ENCODE results near the gene ERCC1.

Gene ERCC1

DNA sequence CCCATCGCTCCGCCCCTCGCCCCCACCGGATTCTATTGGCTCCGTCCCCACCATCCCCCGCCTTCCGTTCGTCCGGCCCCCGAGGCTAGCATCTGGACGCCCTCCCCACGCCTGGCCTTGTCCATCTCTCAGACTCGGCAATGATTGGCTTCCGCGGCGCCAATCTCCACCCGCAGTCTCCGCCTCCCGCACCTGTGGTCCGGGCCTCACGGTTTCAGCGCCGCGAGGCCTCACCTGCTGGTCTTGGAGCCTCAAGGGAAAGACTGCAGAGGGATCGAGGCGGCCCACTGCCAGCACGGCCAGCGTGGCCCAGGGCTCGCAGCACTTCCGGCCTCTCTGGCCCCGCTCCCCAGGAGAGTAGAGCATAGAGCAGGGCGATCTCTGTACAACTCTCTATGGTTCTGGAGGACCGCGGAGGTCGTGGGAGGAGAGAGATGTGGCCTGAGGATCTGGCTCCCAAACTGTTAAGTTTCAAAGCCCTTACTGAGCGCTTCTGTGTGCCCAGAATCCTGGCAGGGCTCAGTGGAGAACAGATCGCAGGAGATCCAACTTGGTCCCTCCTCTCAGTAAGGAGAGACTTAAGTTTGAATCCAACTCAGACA lies at the start of gene ERCC1:
TSS of gene ERCC1 (minus strand) at position 329 of the 602 bp plus-strand sequence. CDS start 543 bp downstream, outside the sequence.
- peak; percentile 54 for DNase-seq

DNA sequence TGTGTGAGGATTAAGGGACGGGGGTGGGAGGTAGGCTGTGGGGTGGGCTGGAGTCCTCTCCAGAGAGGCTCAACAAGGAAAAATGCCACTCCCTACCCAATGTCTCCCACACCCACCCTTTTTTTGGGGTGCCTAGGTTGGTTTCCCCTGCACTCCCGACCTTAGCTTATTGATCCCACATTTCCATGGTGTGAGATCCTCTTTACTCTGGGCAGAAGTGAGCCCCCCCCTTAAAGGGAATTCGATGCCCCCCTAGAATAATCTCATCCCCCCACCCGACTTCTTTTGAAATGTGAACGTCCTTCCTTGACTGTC lies 49.6 kb upstream of the ERCC1 start:
- no peak for DNase-seq

DNA sequence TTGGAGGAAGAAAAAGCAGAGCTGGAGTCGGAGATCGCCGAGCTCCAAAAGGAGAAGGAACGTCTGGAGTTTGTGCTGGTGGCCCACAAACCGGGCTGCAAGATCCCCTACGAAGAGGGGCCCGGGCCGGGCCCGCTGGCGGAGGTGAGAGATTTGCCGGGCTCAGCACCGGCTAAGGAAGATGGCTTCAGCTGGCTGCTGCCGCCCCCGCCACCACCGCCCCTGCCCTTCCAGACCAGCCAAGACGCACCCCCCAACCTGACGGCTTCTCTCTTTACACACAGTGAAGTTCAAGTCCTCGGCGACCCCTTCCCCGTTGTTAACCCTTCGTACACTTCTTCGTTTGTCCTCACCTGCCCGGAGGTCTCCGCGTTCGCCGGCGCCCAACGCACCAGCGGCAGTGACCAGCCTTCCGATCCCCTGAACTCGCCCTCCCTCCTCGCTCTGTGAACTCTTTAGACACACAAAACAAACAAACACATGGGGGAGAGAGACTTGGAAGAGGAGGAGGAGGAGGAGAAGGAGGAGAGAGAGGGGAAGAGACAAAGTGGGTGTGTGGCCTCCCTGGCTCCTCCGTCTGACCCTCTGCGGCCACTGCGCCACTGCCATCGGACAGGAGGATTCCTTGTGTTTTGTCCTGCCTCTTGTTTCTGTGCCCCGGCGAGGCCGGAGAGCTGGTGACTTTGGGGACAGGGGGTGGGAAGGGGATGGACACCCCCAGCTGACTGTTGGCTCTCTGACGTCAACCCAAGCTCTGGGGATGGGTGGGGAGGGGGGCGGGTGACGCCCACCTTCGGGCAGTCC lies 49.0 kb upstream of the ERCC1 start:
- DNase-seq: no peak

DNA sequence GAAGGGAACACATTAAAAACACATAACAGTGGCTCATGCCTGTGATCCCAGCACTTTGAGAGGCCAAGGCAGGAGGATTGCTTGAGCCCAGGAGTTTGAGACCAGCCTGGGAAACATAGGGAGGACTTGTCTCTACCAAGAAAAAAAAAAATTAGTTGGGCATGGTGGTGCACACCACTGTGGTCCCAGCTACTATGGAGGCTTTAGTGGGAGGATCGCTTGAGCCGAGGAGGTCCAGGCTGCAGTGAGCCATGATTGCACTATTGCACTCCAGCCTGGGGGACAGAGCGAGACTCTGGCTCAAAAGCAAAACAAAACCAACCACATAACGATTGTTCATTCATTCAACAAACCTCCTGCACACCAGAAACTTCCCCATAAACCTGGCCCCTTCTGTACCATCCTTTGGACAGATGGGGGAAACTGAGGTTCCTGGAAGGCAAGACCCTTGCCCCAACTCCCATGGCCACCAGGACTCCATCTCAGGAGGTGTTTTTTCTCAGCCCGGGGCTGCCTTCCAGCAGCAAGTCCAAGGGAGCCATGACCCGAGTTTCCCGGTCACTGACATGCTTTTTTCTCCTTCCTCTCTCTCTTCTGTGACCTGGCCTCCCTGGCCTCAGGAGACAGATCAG lies 48.3 kb upstream of the ERCC1 start:
- no peak for DNase-seq

GRCh38 chr19:45471111-45471930 lies 47.6 kb upstream of the ERCC1 start:
- DNase-seq: no peak

- no peak for DNase-seq
These were observed 47.0 kb upstream of the ERCC1 start for GRCh38 chr19:45470762-45471081.

DNA sequence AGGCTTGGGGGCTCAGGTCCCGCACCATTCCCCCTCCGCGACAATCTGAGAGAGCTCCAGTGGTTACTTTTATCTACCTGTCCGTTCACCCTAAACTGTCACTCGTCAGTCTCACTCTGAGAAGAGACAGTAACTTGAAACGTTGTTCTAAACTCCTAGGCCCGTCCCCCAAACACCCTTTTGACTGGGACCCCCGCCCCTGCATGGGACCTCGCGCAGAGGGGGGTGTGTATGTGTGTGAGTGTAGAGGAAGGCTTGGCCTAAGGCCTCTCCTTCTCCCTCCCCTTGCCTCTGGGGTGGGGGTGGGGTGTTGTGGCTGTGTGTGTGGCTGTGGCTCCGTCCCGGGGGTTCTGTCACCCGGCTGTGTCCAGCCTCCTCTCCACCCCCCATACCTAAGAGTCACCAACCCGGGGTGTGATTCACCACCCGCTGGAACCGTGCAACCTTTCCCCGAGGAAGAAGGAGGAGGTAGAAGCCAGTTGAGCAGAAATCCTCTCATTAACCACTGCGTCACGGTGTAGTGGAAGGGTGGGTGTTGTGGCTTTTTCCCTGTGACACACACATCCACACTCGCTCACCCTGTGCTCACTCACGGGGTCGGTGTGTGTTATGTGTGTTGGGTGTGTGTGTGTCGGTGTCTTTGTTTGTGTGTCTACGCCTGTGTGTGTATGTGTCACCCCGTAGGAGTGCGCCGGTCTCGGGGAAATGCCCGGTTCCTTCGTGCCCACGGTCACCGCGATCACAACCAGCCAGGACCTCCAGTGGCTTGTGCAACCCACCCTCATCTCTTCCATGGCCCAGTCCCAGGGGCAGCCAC lies 46.4 kb upstream of the ERCC1 start:
- peak; percentile 43 for DNase-seq

DNA sequence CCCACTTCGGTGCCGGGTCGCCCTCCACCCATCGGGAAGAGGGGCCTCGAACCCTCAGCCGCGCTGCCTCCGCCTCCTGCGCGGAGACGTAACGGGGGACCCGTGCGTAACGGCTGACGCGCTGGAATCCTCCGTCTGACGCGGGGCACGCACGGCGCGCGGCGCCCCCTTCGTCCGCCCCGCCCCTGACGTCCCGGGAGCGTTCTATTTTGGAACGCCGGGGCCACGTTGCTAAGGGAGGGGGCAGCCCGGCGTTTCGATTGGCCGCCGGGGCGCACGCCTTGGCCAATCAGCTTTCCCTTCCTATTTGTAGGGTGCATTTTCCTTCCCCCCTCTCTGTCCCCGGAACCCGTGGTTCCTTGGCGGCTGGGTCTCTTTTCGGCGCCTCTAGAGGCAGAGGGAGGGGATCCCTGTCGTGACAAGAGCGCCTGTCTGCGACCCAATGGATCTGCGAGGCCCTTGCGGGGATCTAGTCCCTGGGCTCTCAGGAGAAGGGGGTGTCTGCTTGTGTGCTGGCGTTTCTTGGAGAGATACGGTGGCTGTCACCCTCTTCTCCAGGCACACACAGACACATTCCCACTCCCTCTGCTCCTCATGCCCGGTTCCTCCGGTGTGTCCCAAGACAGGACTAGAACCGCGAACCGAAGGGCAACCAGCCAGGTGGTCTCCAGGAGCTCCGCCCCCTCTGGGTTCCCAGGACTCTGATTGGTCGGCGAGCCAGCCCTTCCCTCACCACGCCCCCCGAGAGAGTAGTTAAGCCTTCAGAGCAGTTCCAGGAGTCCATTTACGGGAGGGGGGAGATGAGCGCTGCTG lies 45.6 kb upstream of the ERCC1 start:
- peak; percentile 95 for DNase-seq

- no peak for DNase-seq
These were observed 45.0 kb upstream of the ERCC1 start for GRCh38 chr19:45468803-45469131.

- peak; percentile 59 for DNase-seq
These were observed 44.5 kb upstream of the ERCC1 start for GRCh38 chr19:45468159-45468651.

DNA sequence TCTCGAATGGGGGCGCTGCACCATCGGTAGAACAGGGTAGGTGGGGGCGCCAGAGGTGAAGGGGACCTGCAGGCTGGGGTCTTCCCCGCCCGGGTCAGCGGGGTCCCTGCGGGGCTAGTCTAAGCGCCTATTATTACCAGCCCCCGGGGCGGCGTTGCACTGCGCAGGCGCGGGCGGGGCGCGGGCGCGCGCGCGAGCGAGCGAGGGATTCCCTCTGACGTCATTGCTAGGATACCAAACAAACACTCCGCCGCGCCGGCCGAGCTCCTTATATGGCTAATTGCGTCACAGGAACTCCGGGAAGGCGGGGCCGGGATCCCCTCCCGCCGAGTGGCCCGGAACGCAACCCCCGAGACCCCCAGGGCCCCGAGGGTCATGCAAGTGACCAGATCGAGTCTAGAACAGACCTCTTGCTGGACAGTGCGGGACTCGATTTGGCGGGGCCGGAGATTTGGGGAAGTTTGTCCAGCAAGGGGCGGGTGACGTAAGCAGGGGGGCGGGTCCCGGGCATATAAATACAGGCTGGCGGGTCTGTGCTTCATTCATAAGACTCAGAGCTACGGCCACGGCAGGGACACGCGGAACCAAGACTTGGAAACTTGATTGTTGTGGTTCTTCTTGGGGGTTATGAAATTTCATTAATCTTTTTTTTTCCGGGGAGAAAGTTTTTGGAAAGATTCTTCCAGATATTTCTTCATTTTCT lies 43.9 kb upstream of the ERCC1 start, which contains the start of gene FOSB:
TSS of gene FOSB (plus strand) at position 541 of the 703 bp plus-strand sequence. CDS start 591 bp downstream, outside the sequence.
- peak; percentile 96 for DNase-seq

- DNase-seq: no peak
These were observed 43.4 kb upstream of the ERCC1 start for GRCh38 chr19:45467115-45467455.

- no peak for DNase-seq
These were observed 41.2 kb upstream of the ERCC1 start for GRCh38 chr19:45464852-45465441.

DNA sequence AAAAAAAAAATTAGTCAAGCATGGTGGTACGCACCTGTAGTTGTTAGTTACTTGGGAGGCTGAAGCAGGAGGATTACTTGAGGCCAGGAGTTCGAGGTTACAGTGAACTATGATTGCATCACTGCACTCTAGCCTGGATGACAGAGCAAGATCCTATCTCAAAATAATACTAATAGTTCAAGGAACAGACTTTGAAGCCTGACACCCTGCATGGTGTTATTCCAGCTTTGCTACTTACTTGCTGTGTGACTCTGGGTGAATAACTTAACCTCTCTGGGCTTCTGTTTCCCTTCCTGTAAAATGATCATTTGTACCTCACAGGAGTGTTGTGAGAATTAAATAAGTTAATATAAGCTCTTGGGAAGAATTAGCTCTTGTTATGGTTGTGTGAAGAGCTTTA lies 40.6 kb upstream of the ERCC1 start:
- no peak for DNase-seq

DNA sequence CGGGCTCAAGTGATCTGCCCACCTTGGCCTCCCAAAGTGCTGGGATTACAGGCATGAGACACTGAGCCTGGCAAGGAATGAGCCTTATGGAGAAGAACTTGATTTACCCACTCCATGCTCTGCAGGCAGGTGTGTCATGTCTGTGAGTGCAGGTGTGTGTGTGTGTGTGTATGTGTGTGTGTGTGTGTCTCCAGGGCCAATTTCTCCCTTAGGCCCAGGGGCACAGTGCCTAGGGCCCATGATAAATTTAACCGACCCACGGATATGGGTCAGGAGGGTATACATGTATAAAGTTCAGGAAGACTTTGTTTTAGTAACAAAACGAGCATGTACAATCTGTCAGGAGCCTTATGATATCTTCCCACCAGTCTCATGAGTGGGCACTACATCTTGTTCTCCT lies 39.5 kb upstream of the ERCC1 start:
- DNase-seq: no peak

DNA sequence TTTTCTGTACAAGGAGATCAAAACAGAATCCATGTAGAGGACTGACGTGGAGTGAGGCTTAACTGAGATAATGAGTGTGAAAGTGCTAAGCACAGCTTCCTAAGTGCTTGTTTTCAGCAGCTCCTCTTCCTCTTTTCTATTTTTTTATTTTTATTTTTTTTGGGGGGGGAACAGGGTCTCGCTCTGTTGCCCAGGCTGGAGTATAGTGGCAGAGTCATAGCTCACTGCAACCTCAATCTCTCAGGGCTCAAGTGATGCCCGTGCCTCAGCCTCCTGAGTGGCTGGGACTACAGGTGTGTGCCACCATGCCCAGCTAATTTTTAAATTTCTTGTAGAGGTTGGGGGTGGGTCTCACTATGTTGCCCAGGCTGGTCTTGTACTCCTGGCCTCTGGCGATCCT lies 38.5 kb upstream of the ERCC1 start:
- DNase-seq: no peak

DNA sequence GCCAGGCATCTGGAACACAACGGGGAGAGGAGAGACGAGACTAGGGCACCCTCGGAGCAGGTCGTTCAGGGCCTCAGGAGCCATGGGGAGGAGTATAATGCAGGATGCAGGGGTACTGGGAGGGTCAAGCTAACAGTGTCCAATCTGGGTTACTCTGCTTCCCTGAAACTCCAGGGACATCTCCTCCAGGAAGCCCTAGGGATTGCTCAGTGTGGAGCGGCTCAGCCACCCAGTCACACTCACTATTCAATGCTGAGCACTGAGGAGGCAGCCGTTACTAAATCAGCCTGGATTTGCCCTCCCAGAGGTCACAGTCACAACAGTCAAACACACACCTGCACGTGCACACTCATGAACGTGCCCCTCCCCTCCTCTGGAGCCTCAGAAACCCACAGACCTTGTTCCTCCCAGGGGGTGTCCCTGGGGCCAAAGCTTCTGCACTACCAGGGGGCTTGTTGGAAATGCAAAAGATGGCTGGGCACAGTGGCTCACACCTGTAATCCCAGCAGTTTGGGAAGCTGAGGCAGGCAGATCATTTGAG lies 37.2 kb upstream of the ERCC1 start:
- no peak for DNase-seq

- DNase-seq: no peak
These were observed 34.1 kb upstream of the ERCC1 start for GRCh38 chr19:45457776-45458175.

DNA sequence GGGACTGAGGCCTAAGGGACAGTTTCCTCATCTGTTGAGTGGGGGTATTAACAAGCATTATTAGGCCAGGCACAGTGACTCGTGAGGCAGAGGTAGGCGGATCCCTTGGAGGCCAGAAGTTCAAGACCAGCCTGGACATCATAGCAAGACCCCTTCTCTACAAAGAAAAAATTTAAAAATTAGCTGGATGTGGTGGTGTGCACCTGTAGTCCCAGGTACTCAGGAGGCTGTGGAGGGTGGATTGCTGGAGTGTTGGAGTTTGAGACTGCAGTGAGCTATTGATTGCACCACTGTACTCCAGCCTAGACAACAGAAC lies 32.7 kb upstream of the ERCC1 start:
- no peak for DNase-seq

GRCh38 chr19:45455707-45456499 lies 32.2 kb upstream of the ERCC1 start:
- peak; percentile 82 for DNase-seq
